ENCODE data around the gene POLG.

Gene POLG

GRCh38 chr15:89353991-89354390, 19.4 kb upstream of the POLG start:
- no peak for DNase-seq

DNA sequence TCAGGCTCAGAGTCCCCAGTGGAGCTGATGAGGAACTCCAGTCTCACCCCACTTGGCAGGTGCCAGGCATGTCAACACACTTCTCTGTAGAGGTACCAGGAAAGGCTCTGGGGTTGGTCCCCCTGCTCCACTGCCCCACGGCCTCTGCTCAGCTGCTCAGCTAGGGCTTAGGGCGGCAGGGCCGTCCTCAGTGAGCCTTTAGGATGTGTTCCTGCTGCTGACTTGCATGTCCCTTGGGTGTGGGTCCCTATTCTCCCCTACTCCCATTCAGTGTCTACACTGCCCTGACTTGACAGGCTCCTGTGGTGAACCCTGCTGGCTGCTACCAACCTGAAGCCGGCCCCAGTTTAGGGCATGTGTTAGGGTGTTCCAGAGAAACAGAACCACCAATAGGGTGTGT, 17.9 kb upstream of the POLG start:
- DNase-seq: no peak

DNA sequence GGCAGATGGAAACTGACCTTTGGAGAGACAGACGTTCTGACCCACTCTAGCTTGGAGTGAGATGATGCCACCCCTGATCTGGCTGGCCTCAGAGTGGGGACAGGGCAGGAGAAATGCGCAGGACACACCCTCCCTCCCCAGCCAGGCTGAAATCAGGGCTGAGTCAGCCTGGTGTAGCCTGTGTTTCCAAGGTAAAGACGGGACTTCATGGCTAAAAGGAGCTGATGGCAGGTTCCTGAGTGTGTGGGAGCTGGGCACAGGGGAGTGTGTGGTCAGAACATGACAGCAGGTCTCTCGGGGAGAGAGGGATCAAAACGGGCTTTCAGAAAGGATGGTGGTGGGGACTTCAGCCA, 14.6 kb upstream of the POLG start:
- DNase-seq: no peak

DNA sequence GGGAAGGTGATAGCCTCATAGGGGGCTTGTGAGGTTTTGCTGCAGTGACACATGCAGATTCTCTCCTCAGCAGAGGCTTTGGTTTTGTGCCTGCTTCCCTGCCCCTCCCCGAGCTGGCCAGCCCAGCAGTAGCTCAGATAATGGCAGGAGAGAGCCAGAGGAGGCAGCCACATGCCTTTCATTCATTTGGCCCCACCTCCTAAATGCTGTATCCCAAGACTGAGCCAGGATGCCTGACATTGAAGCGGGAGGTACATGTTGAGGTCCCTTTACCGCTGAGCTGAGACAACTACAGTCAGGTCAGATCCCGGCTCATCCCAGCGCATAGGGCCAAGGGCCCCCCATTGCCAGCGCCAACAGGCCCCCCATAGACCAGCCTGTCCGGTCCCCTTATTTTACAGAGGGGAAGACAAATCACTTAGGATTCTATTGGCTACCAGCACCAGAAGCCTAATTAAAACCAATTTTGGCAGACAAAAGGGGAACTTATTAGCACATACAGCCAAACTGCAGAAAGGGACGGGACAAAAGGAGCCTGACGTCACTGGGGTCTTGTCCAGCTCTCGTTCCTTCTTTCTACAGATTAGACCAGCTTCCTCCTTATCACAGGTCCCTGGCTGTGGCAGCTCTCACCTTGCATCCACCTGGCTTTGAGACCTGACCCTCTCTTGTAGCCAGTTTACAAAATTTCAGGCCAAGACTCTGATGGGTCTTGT, 12.1 kb upstream of the POLG start:
- DNase-seq: no peak

- DNase-seq: no peak
Measured at GRCh38 chr15:89345248-89345647, 10.6 kb upstream of the POLG start.

GRCh38 chr15:89342840-89343239, 8.2 kb upstream of the POLG start:
- no peak for DNase-seq

DNA sequence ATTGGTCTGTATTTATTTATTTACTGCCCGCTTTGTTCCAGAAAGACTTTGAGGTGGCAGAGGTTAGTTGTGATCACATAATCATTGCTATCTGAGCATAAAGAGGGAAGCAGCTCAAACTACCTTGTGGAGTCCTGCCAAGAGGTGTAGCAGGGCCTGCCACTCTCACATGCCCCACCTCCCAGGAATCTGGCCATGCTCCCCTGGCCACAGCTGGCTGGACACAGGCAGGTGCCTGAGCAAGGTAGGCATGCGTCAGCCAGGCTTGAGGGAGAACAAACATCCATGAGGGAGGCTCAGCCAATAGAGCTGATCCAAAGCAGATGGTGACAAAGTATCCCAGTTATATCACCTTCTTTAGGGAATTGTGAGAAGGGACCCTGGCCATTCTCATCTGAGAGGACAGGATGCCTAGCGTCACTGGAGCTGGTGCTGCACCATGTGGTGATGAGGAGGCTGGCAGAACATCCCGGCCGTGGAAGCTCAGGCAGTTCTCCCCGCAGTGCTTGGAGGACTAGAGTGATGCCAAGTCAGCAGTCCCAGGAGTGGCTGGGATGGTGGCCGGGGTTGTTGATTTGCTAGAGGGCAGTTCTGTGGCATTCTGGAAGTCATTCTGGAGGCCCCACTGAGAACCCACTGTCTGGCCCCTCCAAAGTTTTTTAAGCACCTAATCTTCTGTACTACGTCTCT, 6.8 kb upstream of the POLG start:
- no peak for DNase-seq

- no peak for DNase-seq
Measured at GRCh38 chr15:89340573-89340972, 5.9 kb upstream of the POLG start.

DNA sequence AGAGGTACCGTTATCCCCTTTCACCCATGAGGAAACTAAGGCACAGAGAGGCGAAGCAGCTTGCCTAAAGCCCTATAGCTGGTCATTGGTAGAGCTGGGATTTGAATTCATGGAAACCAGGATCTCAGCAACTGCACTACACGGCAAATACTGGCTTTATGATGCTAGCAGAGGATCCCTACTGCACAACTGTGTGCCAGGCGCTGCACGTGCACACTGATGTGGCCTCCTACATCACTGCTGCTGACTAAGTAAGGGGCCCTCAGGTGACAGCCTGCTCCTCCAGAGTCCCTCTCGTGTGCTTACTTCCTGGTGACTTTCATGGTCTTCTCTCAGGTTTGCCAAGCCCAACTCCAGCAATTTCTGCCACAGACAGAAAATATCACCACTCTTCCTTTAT, 3.4 kb upstream of the POLG start:
- DNase-seq: no peak

- no peak for DNase-seq
Measured at GRCh38 chr15:89335298-89336041, 846 bp upstream of the POLG start.

DNA sequence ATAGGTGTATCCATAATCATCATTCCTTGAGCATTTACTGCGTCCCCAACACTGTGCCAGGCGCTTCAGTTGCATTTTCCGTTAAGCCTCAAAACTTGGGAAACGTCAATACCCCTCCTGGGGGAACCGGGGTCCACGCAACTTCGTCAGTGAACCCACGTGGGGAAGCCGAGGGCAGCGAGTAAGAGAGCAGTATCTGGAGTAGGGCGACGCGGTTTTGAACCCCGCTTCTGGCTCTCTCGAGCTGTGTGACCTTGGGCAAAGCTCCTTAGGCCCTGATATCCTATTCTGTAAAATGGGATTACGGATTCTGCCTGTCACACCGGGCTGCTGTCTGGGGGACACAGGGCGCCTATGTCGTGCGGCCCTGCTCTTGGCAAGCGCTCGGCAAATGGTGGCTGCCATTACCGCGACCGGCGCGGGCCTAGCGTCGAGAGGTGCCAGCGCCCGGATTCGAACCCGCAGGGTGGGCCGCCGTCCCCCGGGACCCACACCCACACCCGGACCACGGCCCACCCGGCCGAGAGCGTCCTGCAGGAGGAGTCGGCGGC, 590 bp downstream of the POLG start:
- DNase-seq: no peak

GRCh38 chr15:89333011-89333860, 1.4 kb downstream of the POLG start:
- no peak for DNase-seq

DNA sequence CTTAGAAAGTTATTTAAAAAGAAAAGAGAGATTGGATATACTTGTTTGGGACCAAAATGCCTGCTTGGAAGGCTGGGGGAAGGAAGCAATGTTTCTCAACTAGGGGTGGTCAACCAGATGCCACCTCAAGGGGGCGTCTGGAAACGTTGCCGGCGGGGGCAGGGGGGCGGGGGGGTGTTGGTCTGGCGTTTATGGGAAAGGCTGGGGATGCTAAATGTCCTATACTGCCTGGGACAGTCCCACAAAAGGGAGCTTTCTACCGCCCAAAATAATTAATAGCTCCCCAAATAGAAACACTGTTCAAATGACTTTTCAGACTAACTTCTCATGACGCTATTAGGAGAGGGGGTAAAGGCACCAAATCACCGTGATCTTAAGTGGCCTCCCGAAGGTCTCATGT, 2.2 kb downstream of the POLG start:
- DNase-seq: no peak

DNA sequence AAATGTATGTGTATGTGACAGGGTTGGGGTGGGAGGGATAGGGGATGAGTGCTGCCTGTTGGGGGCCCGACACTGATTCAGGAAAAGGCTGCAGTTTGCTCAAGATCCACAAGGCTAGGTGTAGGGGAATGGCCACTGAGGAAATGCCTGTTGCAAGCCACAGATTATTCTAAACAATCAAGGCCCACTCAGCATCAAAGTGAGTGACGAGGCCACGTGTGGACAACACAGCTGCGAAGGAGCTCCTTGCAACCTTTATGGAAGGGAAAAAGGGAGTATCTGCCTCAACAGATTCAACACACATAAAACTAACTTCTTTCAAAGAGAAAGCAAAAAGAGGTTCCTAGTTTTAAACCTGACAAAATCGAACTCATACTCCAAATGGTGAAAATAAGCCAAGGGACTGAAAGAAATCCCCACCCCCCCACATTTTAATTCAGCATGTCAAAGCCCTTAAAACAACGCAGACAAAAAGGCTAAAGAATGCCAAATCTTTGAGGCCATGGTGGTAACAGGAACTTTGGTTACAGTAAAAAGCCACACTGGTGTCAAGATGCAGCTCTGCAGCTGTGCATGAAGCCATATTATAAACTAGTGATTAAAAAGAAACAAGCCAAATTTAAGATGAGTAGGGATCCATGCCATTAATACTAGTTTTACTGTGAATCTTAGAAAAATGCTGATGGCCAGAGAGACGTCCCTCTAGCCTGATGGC, 3.6 kb downstream of the POLG start:
- DNase-seq: no peak

DNA sequence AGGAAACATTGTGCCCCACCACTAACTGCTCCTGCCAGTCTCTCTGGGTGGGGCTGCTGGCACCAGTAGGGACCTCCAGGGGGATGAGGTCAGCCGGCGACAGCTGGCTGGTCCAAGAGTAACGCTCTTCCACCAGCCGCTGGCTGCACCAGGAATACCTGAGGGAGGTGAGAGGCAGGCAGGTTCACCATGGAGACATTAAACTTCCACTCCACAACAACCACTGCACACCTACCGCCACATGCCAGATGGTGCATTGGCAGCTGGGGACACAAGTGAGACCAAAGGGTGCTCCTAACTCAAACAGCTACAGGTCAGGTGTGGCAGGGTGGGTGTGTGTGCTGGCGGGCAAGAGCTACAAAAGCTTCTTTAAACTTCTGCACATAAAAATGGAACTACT, 4.5 kb downstream of the POLG start:
- DNase-seq: no peak

GRCh38 chr15:89329329-89330084, 5.1 kb downstream of the POLG start:
- no peak for DNase-seq

DNA sequence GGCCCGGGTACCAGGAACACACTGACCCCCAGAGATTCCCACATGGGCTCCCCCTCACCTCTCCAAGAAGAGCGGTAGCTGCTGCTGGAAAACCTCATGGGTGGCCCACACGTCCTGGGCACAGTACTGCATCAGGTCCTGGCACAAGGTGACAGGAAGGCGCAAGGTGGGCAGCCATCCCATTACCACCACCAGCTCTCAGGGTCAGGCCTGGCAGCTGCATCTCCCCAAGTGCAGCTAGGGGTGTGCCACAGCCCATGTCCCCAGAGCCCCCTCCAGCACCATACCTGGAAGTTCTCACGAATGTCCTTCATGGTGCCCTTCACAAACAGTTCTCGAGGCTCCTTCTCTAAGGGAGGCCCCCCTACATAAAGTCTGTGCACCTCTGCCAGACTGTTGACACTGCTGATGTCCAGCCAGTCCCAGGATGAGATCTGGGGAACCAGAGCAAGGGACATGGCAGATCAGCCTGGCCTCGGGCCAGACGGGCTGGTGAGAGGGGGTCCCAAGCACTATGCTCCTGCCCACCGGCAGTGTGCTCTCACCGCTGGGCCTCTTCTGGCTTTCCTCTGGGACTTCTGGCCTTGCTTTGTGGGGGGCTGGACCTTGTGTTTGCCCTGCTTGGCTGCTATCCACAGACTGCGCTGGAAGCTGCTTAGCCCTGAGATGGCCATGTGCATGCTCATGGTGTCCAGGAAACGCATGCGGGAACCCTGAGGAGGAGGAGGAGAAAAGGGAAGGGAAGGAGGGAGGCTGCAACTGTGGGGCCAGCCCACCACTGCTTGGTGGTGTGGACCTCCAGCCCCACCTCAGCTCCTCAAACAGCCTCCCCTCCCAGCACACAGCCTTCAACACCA, 6.0 kb downstream of the POLG start:
- DNase-seq: no peak

DNA sequence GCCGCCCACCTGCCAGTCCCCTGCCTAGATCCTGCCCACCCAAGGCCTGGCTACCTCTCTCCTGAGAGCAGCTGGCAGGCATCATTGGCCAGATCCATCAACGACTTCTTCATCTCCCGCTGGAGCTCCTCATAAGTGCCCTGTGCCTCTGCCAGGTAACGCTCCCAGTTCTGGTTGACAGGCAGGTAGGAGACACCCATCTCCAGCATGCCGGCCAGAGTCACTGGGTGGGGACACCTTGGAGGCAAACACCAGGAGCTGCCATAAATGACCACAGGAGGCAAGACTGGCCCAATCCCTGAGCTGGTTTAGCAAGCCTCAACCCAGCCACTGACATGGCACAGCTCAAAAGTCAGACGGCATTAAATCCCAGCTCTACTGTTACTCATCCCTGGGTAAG, 7.5 kb downstream of the POLG start:
- no peak for DNase-seq

- DNase-seq: no peak
Measured at GRCh38 chr15:89326316-89326715, 8.3 kb downstream of the POLG start.

- DNase-seq: no peak
Measured at GRCh38 chr15:89325039-89325803, 9.4 kb downstream of the POLG start.

Data from activated effector memory CD4-positive, alpha-beta T cell treated with Interleukin-2 at 50 U/mL for 16 hours (primary cell).